HuH-7 (cell line): ENCODE data around the gene SIT1.

Experiments
- DNase-seq: peaks from one replicate; pipeline ENCODE4 v3.0.0; 2011; ENCODE audit warnings: low spot score

Gene SIT1

GRCh38 chr9:35650341-35651158 lies at the start of gene SIT1:
SIT1 (minus strand) TSS chr9:35650931; CDS start chr9:35650853, 78 bp downstream.
- DNase-seq = no peak

GRCh38 chr9:35700031-35700430 lies 49.3 kb upstream of the SIT1 start:
- DNase-seq = no peak

- DNase-seq = no peak
Measured at GRCh38 chr9:35698231-35698630, 47.5 kb upstream of the SIT1 start.

GRCh38 chr9:35697486-35697885 lies 46.8 kb upstream of the SIT1 start:
- DNase-seq = no peak

GRCh38 chr9:35696520-35697215 lies 45.9 kb upstream of the SIT1 start:
- peak; percentile 90 for DNase-seq

- no peak for DNase-seq
Measured at GRCh38 chr9:35695943-35696401, 45.2 kb upstream of the SIT1 start.

GRCh38 chr9:35691757-35692301 lies 41.1 kb upstream of the SIT1 start:
- DNase-seq = no peak

GRCh38 chr9:35691334-35691650 lies 40.6 kb upstream of the SIT1 start:
- no peak for DNase-seq

- peak; percentile 82 for DNase-seq
Measured at GRCh38 chr9:35690614-35691333, 40.0 kb upstream of the SIT1 start.

GRCh38 chr9:35690294-35690613 lies 39.5 kb upstream of the SIT1 start:
- no peak for DNase-seq

GRCh38 chr9:35689542-35690293 lies 39.0 kb upstream of the SIT1 start, which contains the start of gene TPM2:
TPM2 (minus strand) TSS chr9:35689925; CDS start chr9:35689817, 108 bp downstream.
- DNase-seq = no peak

GRCh38 chr9:35688558-35689541 lies 38.1 kb upstream of the SIT1 start:
- DNase-seq = no peak

GRCh38 chr9:35687972-35688557 lies 37.3 kb upstream of the SIT1 start:
- no peak for DNase-seq

GRCh38 chr9:35687306-35687705 lies 36.6 kb upstream of the SIT1 start:
- DNase-seq = no peak

GRCh38 chr9:35686222-35687203 lies 35.8 kb upstream of the SIT1 start:
- no peak for DNase-seq

GRCh38 chr9:35685506-35685905 lies 34.8 kb upstream of the SIT1 start:
- no peak for DNase-seq

GRCh38 chr9:35684921-35685320 lies 34.2 kb upstream of the SIT1 start:
- DNase-seq = no peak

GRCh38 chr9:35683323-35683722 lies 32.6 kb upstream of the SIT1 start:
- DNase-seq = no peak
